Nephron progenitor cell (in vitro differentiated cells): ENCODE data around the gene CCDC88C.
A peak's percentile ranks its signal among the peaks of the same experiment; 100 is the strongest.
"Not testable (repeated sequence)": the region's sequence is repeated elsewhere in the genome, so short reads cannot be mapped to it uniquely, and the experiment has no call there.

Source experiments
- DNase-seq: peaks from one replicate; pipeline ENCODE4 v3.0.0; 2021
- H3K27ac Mint-ChIP-seq: 2 replicates; pipeline ENCODE4 v1.8.0; 2021; ENCODE audit warnings: mild to moderate bottlenecking, moderate library complexity, mixed read lengths
- H3K27me3 Mint-ChIP-seq: 2 replicates; pipeline ENCODE4 v1.8.0; 2021; ENCODE audit warnings: mild to moderate bottlenecking, low read depth, mixed read lengths; ENCODE audit not compliant: poor library complexity
- H3K36me3 Mint-ChIP-seq: 2 replicates; pipeline ENCODE4 v1.8.0; 2021; ENCODE audit warnings: low read depth, mixed read lengths
- H3K4me1 Mint-ChIP-seq: 2 replicates; pipeline ENCODE4 v1.8.0; 2021; ENCODE audit warnings: mixed read lengths
- H3K4me3 Mint-ChIP-seq: 2 replicates; pipeline ENCODE4 v1.8.0; 2021; ENCODE audit warnings: mild to moderate bottlenecking, moderate library complexity, mixed read lengths
- H3K9me3 Mint-ChIP-seq: 2 replicates; pipeline ENCODE4 v1.8.0; 2021; ENCODE audit warnings: mild to moderate bottlenecking, moderate library complexity, mixed read lengths
- TF ChIP-seq, protein P1 (sequence below): fragments of 200-600 bp; sonication (generic); IDR thresholded peaks from 2 replicates; pipeline ENCODE4 v1.5.0; 2021; ENCODE audit warnings: antibody characterized with exemption

The CCDC88C gene

DNA sequence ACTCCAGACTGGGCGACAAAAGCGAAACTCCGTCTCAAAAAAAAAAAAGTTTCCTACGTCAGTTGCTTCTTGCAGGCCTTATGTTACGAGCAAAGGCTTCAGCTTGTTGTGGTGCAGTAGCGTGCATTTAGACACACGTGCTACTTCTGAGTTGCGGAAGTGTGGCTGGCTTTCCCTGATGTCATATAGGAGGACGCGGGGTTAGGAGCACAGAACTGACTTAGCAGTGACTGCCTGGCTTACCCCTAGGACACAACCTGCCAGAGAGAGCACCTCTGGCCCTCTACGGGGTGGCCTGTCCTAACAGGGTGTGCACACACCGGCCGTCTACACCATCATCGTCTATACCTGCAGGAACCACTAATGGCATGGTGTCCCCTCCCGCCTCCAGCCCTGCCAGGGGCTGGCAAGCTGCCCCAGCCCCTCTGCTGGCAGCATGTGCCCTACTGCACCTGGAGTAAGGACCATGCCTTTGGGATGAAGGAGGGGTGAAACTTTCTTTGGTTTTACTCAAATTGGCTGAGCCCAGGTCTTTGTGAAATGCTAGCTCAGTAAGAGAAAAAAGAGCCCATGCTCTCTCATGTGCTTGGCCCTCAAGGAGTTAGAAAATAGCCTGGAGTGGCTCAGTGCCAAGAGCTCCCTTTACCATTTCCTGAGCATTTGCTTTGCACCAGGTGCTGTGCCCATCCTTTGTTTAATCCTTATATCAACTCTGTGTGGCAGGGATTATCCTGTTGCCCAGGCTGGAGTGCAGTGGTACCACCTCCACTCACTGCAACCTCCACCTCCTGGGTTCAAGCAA lies 171.4 kb downstream of the CCDC88C start:
- Mint-ChIP-seq H3K27ac (no peak overlapping the region), H3K4me3 (no peak overlapping the region), H3K27me3 (peaks cover 19% of the 10 kb centered on the region), H3K9me3 (peaks cover 9% of the 10 kb centered on the region), H3K36me3 (peaks cover 5% of the 10 kb centered on the region), H3K4me1 (peaks cover 31% of the 10 kb centered on the region)
- DNase-seq, result no peak
- TF ChIP-seq, protein P1, sequence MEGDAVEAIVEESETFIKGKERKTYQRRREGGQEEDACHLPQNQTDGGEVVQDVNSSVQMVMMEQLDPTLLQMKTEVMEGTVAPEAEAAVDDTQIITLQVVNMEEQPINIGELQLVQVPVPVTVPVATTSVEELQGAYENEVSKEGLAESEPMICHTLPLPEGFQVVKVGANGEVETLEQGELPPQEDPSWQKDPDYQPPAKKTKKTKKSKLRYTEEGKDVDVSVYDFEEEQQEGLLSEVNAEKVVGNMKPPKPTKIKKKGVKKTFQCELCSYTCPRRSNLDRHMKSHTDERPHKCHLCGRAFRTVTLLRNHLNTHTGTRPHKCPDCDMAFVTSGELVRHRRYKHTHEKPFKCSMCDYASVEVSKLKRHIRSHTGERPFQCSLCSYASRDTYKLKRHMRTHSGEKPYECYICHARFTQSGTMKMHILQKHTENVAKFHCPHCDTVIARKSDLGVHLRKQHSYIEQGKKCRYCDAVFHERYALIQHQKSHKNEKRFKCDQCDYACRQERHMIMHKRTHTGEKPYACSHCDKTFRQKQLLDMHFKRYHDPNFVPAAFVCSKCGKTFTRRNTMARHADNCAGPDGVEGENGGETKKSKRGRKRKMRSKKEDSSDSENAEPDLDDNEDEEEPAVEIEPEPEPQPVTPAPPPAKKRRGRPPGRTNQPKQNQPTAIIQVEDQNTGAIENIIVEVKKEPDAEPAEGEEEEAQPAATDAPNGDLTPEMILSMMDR, result no peak

DNA sequence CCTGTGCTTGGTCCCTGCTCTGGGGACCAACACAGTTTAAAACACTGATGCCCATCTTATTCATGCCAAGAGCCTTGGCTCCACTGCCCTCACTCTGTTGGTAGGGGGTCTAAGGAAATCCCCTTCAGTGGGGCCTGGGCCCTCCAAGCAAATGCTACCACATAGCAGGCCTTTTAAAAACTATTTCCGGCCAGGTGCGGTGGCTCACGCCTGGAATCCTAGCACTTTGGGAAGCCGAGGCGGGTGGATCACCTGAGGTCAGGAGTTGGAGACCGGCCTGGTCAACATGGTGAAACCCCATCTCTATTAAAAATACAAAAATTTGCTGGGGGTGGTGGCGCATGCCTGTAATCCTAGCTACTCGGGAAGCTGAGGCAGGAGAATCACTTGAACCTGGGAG lies 172.0 kb downstream of the CCDC88C start:
- not testable (repeated sequence) for H3K36me3 Mint-ChIP-seq, H3K27ac Mint-ChIP-seq, DNase-seq, H3K4me3 Mint-ChIP-seq
- Mint-ChIP-seq H3K27me3 (peaks cover 19% of the 10 kb centered on the region), H3K9me3 (peaks cover 10% of the 10 kb centered on the region), H3K4me1 (peaks cover 26% of the 10 kb centered on the region)

DNA sequence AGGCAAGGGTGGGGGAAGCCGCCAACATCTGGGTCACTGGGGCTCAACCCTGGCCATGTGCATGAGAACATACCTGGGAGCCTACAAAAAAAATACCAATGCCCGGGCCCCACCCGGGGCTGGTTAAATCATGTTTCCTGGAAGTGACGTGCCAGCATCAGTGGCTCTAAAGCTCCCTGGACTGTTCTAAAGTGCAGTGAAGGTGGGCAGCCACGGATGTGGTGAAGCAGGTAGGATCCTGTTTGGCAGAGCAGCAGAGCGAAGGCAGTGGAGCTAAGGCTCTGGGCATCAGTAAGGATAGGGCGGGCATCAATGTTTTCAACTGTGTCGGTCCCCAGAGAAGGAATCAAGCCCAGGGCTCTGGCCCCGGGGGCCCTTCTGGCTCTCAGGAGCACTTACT lies 172.6 kb downstream of the CCDC88C start:
- Mint-ChIP-seq H3K27ac (no peak overlapping the region), H3K4me1 (peaks cover 20% of the 10 kb centered on the region), H3K4me3 (no peak overlapping the region), H3K9me3 (peaks cover 15% of the 10 kb centered on the region), H3K36me3 (peaks cover 5% of the 10 kb centered on the region), H3K27me3 (peaks cover 24% of the 10 kb centered on the region)
- no peak for DNase-seq
- TF ChIP-seq, protein P1, result no peak

DNA sequence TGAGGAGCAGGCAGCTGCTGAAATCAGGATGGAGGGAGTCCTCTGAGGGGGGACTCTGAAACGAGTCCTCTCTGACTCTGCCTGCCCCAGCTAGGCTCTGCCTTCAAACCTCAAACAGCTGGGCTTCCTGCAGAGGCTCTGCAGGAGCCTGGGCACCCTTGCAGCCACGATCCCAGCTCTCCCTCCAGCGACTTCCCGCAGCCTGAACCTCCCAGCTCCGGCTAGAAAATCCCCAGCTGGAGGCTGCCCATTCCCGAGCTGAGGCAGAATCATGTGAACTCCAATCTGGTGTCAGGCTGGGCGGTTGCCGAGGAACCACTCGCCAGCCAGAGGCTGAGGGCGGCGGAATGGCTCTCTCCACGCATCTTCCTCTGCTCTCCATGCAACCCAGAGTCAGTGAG lies 173.1 kb downstream of the CCDC88C start, which contains the start of gene GPR68:
GPR68 (minus strand) TSS at position 204 of the 401 bp plus-strand sequence. CDS start 9,654 bp downstream, outside the sequence.
- Mint-ChIP-seq H3K4me1 (peaks cover 15% of the 10 kb centered on the region), H3K27ac (no peak within 1 kb of the TSS), H3K4me3 (no peak within 1 kb of the TSS), H3K27me3 (peaks cover 28% of the 10 kb centered on the region), H3K9me3 (peaks cover 21% of the 10 kb centered on the region), H3K36me3 (peaks cover 5% of the 10 kb centered on the region)
- DNase-seq, result peak; percentile 44
- TF ChIP-seq, protein P1, result no peak

DNA sequence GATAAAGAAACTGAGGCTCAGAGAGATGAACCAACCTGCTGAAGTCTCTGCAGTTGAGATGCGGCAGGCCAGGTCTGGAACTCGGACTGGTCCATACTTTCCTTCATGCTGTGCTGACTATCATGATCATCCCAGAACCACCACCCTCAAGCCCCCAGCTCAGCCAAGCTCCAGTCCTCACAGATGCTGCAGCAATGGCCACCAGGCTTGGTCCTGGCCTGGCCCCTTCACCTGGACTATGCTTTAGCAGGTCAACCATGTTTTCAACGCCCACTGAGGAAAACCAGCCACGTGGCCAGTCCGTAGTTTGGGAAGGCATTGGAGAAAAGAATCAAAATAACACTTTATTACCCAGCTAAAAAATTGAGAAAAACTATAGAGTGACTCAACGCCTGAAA lies 174.5 kb downstream of the CCDC88C start:
- peaks cover 23% of the 10 kb centered on the region for H3K27me3 Mint-ChIP-seq
- H3K4me3 Mint-ChIP-seq, result no peak overlapping the region
- no peak for DNase-seq
- peaks cover 33% of the 10 kb centered on the region for H3K9me3 Mint-ChIP-seq
- H3K4me1 Mint-ChIP-seq, result peaks cover 14% of the 10 kb centered on the region
- peaks cover 5% of the 10 kb centered on the region for H3K36me3 Mint-ChIP-seq
- TF ChIP-seq, protein P1, result no peak
- H3K27ac Mint-ChIP-seq, result no peak overlapping the region

DNA sequence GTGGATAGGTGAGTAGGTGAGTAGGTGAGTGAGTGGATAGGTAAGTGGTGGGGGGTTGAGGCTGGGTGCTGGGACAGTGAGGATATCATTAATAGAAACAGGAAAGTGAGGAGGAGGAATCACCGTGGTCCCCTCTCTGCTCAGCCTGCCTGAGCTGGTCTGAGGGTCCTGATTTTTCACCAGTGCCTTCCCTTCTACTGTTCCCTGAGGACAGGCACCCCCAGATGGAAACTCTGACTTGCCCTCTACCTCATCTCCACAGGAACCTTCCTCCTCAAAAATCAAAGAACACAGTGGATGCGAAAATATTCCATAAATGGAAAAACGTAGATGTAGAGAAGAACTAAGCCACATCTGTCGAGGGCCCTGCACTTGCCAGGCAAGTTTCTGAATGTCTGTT lies 175.0 kb downstream of the CCDC88C start:
- H3K9me3 Mint-ChIP-seq, result peaks cover 33% of the 10 kb centered on the region
- no peak overlapping the region for H3K27ac Mint-ChIP-seq
- H3K27me3 Mint-ChIP-seq, result peaks cover 22% of the 10 kb centered on the region
- peaks cover 14% of the 10 kb centered on the region for H3K4me1 Mint-ChIP-seq
- no peak overlapping the region for H3K4me3 Mint-ChIP-seq
- no peak for DNase-seq
- H3K36me3 Mint-ChIP-seq, result peaks cover 5% of the 10 kb centered on the region
- TF ChIP-seq, protein P1, result no peak
